ACC112 (cell line): ENCODE measurements around the gene CIAO2B.
"Not testable (repeated sequence)": the region's sequence is repeated elsewhere in the genome, so short reads cannot be mapped to it uniquely, and the experiment has no call there.

Experiments
- H2AFZ ChIP-seq: fragments of 200-600 bp; sonication (generic); one replicate; pipeline ENCODE4 v1.6.0; 2017; ENCODE audit warnings: antibody characterized with exemption, low read length; ENCODE audit not compliant: unreplicated experiment
- H3K27ac ChIP-seq: fragments of 200-600 bp; sonication (generic); 2 replicates; pipeline ENCODE4 v1.5.1; 2014; ENCODE audit warnings: low read depth, mild to moderate bottlenecking, antibody characterized with exemption, low read length, moderate library complexity
- H3K27me3 ChIP-seq: fragments of 200-600 bp; sonication (generic); 2 replicates; pipeline ENCODE4 v1.6.1; 2014; ENCODE audit warnings: mild to moderate bottlenecking, antibody characterized with exemption, low read length, moderate library complexity, mixed read lengths; ENCODE audit not compliant: insufficient read depth
- H3K36me3 ChIP-seq: fragments of 200-600 bp; sonication (generic); 2 replicates; pipeline ENCODE4 v1.6.1; 2016; ENCODE audit warnings: mild to moderate bottlenecking, antibody characterized with exemption, low read length, moderate library complexity, mixed read lengths; ENCODE audit not compliant: insufficient read depth
- H3K4me1 ChIP-seq: fragments of 200-600 bp; sonication (generic); one replicate; pipeline ENCODE4 v1.6.1; 2016; ENCODE audit warnings: low read length, mixed read lengths; ENCODE audit not compliant: insufficient read depth, unreplicated experiment, control insufficient read depth
- H3K4me3 ChIP-seq: fragments of 200-600 bp; sonication (generic); 2 replicates; pipeline ENCODE4 v1.5.1; 2014; ENCODE audit warnings: mild to moderate bottlenecking, low read depth, low read length
- H3K79me2 ChIP-seq: fragments of 200-600 bp; sonication (generic); one replicate; pipeline ENCODE4 v1.6.0; 2016; ENCODE audit warnings: low read length; ENCODE audit not compliant: control insufficient read depth, unreplicated experiment, insufficient read depth

The CIAO2B gene

DNA sequence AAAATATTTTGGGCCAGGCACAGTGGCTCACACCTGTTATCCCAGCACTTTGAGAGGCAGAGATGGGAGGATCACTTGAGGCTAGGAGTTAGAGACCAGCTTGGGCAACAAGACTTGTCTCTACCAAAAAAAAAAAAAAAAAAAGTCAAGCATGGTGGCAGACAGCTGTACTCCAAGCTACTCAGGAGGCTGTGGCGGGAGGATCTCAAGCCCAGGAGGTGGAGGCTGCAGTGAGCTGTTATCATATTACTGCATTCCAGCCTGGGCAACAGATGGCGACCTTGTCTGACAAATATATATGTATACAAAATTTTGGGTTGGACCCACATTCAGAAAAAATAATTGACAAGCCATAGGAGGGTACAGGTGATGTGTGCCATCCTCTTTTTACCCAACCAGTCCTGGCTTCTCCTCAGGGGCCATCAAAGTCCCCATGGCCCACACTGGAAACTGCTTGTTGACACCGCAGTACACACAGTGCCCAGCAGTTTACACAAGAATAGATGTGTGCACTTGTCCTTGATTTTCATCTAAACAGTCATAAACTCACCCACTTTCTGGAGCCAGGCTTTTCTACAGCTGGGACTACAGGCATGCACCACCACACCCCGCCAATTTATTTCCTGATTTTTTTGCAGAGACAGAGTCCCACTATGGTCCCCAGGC is 2.8 kb upstream of the CIAO2B start:
- H3K79me2 ChIP-seq, result peaks cover 18% of the 10 kb centered on the region
- H3K27me3 ChIP-seq, result no peaks in the 10 kb centered on the region

DNA sequence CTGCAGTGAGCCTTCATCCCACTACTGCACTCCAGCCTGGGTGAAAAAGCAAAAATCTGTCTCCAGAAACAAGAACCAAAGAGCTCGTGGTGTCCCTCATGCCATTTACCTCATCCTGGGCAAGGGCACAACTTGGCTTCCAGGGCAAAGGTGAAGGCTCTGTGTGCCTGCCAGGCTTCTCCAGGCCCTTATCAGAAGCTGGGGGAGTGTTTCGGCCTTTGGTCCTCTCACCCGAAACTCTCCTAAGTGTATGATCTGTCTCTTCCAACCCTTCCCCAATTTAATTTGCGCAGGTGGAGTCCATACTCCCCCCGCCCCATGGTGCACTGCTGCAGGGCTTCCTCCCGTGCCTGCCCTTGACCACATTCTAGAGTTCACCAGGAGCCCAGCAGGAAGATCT is 2.3 kb upstream of the CIAO2B start:
- Histone ChIP-seq H3K27me3 (no peaks in the 10 kb centered on the region), H3K4me1 (peaks cover 10% of the 10 kb centered on the region), H2AFZ (no peak overlapping the region), H3K79me2 (peaks cover 18% of the 10 kb centered on the region), H3K36me3 (no peaks in the 10 kb centered on the region), H3K27ac (no peak overlapping the region), H3K4me3 (peak overlapping the region; percentile 98)

More for the DNA sequence above, 2.8 kb upstream of the CIAO2B start:
- Histone ChIP-seq H3K27ac (no peak overlapping the region), H3K4me1 (peaks cover 10% of the 10 kb centered on the region), H3K4me3 (no peak overlapping the region; the same call in 1 of the 2 replicates), H3K36me3 (no peaks in the 10 kb centered on the region; the same call in 1 of the 2 replicates), H2AFZ (no peak overlapping the region)

DNA sequence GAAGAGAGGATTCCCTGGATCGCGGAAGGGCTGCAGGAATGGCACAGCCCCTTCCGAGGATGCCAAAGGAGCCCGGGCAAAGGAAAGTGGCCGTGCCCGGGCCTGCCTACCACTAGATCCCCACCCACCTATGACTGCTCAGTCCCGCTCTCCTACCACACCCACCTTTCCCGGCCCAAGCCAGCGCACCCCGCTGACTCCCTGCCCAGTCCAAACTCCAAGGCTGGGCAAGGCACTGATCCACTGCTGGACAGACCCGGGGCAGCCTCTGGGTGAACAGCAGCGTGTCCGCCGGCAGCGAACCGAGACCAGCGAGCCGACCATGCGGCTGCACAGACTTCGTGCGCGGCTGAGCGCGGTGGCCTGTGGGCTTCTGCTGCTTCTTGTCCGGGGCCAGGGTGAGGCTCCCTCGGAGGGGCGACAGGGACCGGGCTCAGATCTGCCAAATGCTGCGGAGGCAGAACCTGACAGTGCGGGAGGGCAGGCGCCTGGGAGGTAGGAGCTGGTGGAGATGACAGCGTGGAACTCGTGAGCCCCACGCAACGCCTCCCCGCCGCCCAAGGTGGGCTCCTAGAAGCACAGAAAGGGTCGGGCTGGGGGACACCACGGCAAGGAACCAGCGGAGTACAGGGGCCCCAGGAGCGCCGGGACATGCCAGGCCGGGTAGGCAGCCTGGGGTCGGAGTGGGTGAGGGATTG is 1.3 kb upstream of the CIAO2B start, which contains the start of gene CES2:
Gene CES2, plus strand, starts transcription at position 203 of the 698 bp plus-strand sequence. Its CDS starts 120 bp downstream, at position 323.
- peaks cover 10% of the 10 kb centered on the region for H3K4me1 ChIP-seq
- peak within 1 kb of the TSS; percentile 78 for H2AFZ ChIP-seq
- H3K27ac ChIP-seq, result peak within 1 kb of the TSS; percentile 44; the same call in 1 of the 2 replicates
- H3K79me2 ChIP-seq, result peaks cover 18% of the 10 kb centered on the region
- no peaks in the 10 kb centered on the region for H3K27me3 ChIP-seq
- no peaks in the 10 kb centered on the region for H3K36me3 ChIP-seq
- H3K4me3 ChIP-seq, result peak within 1 kb of the TSS; percentile 98

DNA sequence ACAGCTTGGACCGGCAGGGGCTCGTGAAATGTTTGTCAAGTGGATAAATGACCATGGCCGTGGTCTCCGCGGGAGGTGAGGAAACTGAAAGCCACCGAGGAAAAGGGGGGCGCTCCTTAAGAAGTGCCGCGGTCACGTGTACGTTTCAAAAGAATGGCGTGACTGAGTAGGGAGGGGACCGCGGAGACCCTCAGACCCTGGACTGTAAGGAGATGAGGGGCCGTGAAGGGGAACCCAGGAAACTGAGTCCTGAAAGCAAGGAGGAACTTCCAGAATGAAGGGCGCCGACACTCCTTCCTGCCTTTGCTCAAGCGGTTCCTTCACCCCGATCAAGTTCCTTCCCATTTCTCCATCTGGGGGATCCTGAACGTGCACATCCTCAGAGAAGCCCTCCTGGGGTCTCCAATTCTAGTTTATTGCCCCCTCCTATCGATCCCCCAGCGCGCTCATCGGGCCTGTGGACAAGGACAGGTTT is 674 bp upstream of the CIAO2B start:
- Histone ChIP-seq H3K4me3 (peak overlapping the region; percentile 98), H3K27ac (peak overlapping the region; percentile 44; the same call in 1 of the 2 replicates), H3K4me1 (peaks cover 10% of the 10 kb centered on the region), H3K79me2 (peaks cover 18% of the 10 kb centered on the region), H2AFZ (peak overlapping the region; percentile 78)
- not testable (repeated sequence) for H3K36me3 ChIP-seq, H3K27me3 ChIP-seq

DNA sequence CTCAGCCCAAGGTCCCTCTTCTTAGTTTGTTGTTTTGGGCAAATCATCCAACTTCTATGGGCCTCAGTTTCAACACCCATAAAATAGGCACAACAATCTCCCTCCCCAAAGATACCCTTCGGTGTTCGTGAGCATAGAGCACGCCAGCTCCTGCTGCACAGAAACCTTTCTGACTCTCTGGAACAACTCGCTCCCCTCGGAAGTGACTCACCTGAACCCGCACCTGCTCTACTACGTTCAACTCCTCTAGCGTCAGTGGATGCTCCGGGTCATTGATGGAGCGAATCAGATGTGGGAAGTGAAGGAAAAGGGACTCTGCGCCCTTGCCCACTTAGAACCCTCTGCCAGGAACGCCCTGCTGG is 445 bp downstream of the CIAO2B start:
- peak overlapping the region; percentile 98 for H3K4me3 ChIP-seq
- H3K36me3 ChIP-seq, result no peaks in the 10 kb centered on the region
- H3K4me1 ChIP-seq, result peaks cover 10% of the 10 kb centered on the region
- peaks cover 18% of the 10 kb centered on the region for H3K79me2 ChIP-seq
- H3K27ac ChIP-seq, result peak overlapping the region; percentile 24; the same call in 1 of the 2 replicates
- peak overlapping the region; percentile 55 for H2AFZ ChIP-seq
- H3K27me3 ChIP-seq, result no peaks in the 10 kb centered on the region

DNA sequence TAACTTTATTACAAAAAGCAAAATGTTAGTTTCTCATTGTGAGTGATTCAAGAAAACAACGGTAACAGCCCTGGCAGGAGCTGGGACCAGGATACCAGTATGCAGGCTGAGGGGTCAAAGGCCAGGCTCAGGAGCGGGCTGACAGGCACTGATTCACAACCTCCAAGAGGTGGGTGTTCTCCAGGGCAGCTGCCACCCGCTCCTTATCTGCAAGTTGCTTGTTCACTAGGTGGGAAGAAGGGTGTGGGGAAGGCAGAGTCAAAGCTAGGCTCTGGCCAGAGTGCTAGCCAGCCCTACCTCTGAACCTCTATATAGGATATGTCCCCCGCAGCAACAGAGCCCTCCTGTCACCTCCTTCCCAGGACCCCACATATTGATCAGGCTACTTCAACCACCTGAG is 2.1 kb downstream of the CIAO2B start:
- peaks cover 26% of the 10 kb centered on the region for H3K4me1 ChIP-seq
- no peak overlapping the region for H2AFZ ChIP-seq
- peaks cover 18% of the 10 kb centered on the region for H3K79me2 ChIP-seq
- H3K4me3 ChIP-seq, result no peak overlapping the region
- H3K27ac ChIP-seq, result no peak overlapping the region
- no peaks in the 10 kb centered on the region for H3K27me3 ChIP-seq
- no peaks in the 10 kb centered on the region for H3K36me3 ChIP-seq

DNA sequence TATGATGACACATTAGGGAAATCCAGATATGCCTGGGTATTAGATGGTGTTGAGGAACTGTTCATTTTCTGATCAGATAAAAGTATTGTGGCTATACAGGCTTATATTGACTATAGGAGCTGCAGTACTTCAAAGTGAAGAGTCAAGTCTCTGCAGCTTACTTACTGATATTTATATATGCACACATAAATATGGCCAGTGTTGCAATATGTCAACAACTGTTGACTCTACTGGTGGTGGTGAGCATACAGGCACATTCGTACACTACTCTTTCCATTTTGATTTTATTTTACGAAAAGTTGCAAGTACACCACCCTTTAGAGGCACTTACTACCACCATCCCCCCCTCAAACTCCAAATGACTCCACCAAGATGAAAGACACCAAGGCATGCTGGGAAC is 2.5 kb downstream of the CIAO2B start:
- H3K79me2 ChIP-seq, result peaks cover 18% of the 10 kb centered on the region
- no peak overlapping the region for H3K4me3 ChIP-seq
- H3K4me1 ChIP-seq, result peaks cover 29% of the 10 kb centered on the region
- H3K27me3 ChIP-seq, result no peaks in the 10 kb centered on the region
- no peak overlapping the region for H3K27ac ChIP-seq
- no peaks in the 10 kb centered on the region for H3K36me3 ChIP-seq
- H2AFZ ChIP-seq, result no peak overlapping the region

DNA sequence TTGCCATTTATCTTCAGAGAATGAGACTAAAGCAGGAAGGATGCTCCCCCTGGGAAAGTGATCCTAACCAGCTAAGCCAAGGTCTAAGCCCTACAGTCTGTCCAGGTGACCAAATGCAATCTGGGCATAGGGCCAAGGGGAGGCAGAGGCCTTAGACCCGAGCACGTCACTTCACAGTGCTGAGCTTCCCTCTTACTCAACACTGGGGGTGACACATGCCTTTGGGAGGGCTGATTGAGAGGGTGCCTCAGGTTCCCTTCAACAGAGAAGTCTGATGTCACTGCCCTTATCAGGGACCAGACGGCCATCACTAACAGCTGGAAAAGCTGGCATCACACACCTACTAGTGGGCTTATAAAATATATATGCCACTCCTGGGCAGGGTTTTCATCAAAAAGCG is 4.0 kb downstream of the CIAO2B start:
- H3K36me3 ChIP-seq, result no peaks in the 10 kb centered on the region
- H3K27me3 ChIP-seq, result peaks cover 9% of the 10 kb centered on the region; the same call in 1 of the 2 replicates
- H2AFZ ChIP-seq, result no peak overlapping the region
- peaks cover 5% of the 10 kb centered on the region for H3K79me2 ChIP-seq
- H3K4me3 ChIP-seq, result no peak overlapping the region
- H3K4me1 ChIP-seq, result peaks cover 32% of the 10 kb centered on the region
- H3K27ac ChIP-seq, result peak overlapping the region; percentile 29; the same call in 1 of the 2 replicates

DNA sequence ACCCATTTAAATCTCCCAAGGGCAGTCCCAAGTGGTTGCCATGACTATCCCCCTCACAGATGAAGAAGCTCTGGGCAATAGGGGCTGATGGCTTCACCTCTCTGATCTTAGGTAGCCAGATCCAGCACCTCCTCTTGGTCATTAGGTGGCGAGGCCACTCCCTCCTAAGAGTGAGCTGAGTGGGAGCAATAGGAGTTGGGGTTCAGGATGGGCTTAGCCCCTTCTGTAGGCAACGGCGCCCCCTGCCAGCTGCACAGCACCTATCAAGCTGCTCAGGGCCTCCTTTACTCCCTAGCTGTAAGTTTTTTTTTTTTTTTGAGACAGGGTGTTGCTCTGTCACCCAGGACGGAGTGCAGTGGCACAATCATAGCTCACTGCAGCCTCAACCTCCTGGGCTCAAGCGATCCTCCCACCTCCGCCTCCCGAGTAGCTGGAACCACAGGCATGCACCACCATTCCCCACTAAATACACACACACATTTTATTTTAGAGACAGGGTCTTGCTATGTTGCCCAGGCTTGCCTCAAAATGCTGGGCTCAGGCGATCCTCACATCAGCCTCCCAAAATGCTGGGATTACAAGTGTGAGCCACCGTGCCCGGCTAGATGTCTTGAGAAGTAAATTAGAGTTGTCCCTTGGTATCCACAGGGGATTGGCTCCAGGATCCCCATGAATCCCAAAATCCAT is 5.4 kb downstream of the CIAO2B start:
- peaks cover 14% of the 10 kb centered on the region for H3K27me3 ChIP-seq
- H3K4me3 ChIP-seq, result no peak overlapping the region
- H3K79me2 ChIP-seq, result peaks cover 2% of the 10 kb centered on the region
- peaks cover 34% of the 10 kb centered on the region for H3K4me1 ChIP-seq
- H2AFZ ChIP-seq, result no peak overlapping the region
- H3K36me3 ChIP-seq, result no peaks in the 10 kb centered on the region
- H3K27ac ChIP-seq, result peak overlapping the region; percentile 61; the same call in 1 of the 2 replicates

DNA sequence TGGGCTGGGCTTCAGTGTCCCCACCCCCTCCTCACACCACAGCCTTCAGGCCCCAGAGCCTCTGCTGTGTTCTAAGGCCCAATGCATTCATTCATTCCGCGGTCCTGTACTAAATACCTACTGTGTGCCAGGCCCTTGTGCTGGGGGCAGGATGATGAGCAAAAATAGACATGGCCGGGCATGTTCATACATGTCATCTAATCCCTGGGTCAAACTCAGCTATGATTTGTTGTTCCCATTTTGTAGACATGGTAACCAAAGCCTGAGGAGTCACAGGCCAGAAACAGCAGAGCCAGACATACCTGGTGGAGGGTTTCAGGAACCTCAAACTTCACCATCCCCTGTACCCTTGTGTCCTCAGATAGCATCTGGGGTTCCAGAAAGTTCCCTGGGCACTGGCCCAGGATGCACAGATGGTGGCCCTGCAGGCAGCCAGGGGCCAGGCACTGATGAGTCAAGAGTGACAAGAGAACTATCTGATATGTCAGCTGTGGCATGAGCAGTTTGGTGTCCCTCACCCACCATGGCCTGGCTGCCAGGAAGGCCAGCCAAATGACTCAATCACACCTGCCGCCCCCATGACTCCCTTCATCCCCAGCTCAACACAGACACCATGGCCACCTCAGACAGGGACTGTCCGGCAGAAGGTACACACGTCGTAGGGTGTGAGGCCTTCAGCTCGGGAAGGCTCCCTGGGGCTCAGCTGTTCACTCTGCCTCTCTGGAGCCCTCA is 6.1 kb downstream of the CIAO2B start:
- Histone ChIP-seq H3K4me1 (peaks cover 42% of the 10 kb centered on the region), H3K4me3 (no peak overlapping the region), H2AFZ (no peak overlapping the region), H3K79me2 (no peaks in the 10 kb centered on the region), H3K27ac (peak overlapping the region; percentile 61), H3K36me3 (no peaks in the 10 kb centered on the region), H3K27me3 (peaks cover 14% of the 10 kb centered on the region)
